ENCODE measurements around the gene OBP2B.
"Not testable (repeated sequence)": the region's sequence is repeated elsewhere in the genome, so short reads cannot be mapped to it uniquely, and the experiment has no call there.

The OBP2B gene

GRCh38 chr9:133200631-133201030 is 8.4 kb downstream of the OBP2B start:
- no peak for DNase-seq

- no peak for DNase-seq
Observed at GRCh38 chr9:133199648-133200321, 9.3 kb downstream of the OBP2B start.

- DNase-seq, result no peak
Observed at GRCh38 chr9:133195029-133195428, 14.0 kb downstream of the OBP2B start.

GRCh38 chr9:133194597-133194996 is 14.5 kb downstream of the OBP2B start:
- no peak for DNase-seq

- no peak for DNase-seq
Observed at GRCh38 chr9:133191989-133192388, 17.1 kb downstream of the OBP2B start.

- no peak for DNase-seq
Observed at GRCh38 chr9:133189826-133190225, 19.2 kb downstream of the OBP2B start.

- DNase-seq, result no peak
Observed at GRCh38 chr9:133188843-133189180, 20.2 kb downstream of the OBP2B start.

GRCh38 chr9:133188006-133188842 is 20.8 kb downstream of the OBP2B start:
- DNase-seq, result peak; percentile 30

GRCh38 chr9:133187561-133188005 is 21.5 kb downstream of the OBP2B start:
- DNase-seq, result no peak

- DNase-seq, result no peak
Observed at GRCh38 chr9:133186736-133187135, 22.3 kb downstream of the OBP2B start.

GRCh38 chr9:133184971-133185370 is 24.1 kb downstream of the OBP2B start:
- DNase-seq, result peak; percentile 21

GRCh38 chr9:133182151-133182550 is 26.9 kb downstream of the OBP2B start:
- DNase-seq, result no peak

GRCh38 chr9:133181561-133181960 is 27.5 kb downstream of the OBP2B start:
- DNase-seq, result no peak

- DNase-seq, result no peak
Observed at GRCh38 chr9:133180953-133181352, 28.1 kb downstream of the OBP2B start.

GRCh38 chr9:133173056-133173455 is 36.0 kb downstream of the OBP2B start:
- no peak for DNase-seq

GRCh38 chr9:133171161-133171961 is 37.7 kb downstream of the OBP2B start:
- DNase-seq, result peak; percentile 53

GRCh38 chr9:133170716-133171115 is 38.3 kb downstream of the OBP2B start:
- no peak for DNase-seq

- not testable (repeated sequence) for DNase-seq
Observed at GRCh38 chr9:133169687-133170086, 39.4 kb downstream of the OBP2B start.

GRCh38 chr9:133169102-133169501 is 39.9 kb downstream of the OBP2B start:
- DNase-seq, result no peak

GRCh38 chr9:133168432-133168831 is 40.6 kb downstream of the OBP2B start:
- DNase-seq, result no peak

- no peak for DNase-seq
Observed at GRCh38 chr9:133167769-133168168, 41.3 kb downstream of the OBP2B start.

GRCh38 chr9:133167096-133167730 is 41.8 kb downstream of the OBP2B start:
- DNase-seq, result no peak

GRCh38 chr9:133166392-133166791 is 42.7 kb downstream of the OBP2B start:
- no peak for DNase-seq
